ENCODE measurements around the gene CEL.
"Not testable (repeated sequence)": the region's sequence is repeated elsewhere in the genome, so short reads cannot be mapped to it uniquely, and the experiment has no call there.

CEL gene

GRCh38 chr9:133037775-133038515 is 23.8 kb upstream of the CEL start:
- no peak overlapping the region for H4K5ac ChIP-seq (ENCODE audit: low read length)
- H3K56ac ChIP-seq (ENCODE audit: low read length): no peak overlapping the region
- H2BK5ac ChIP-seq (ENCODE audit: low read length): no peak overlapping the region
- H3K79me2 ChIP-seq (ENCODE audit: control insufficient read depth, insufficient read depth, low read length): peaks cover 42% of the 10 kb centered on the region
- H3K27ac ChIP-seq (ENCODE audit: low read depth, low read length): no peak overlapping the region
- H3K9ac ChIP-seq (ENCODE audit: low read length): no peak overlapping the region
- peaks cover 3% of the 10 kb centered on the region for H3K36me3 ChIP-seq (ENCODE audit: control insufficient read depth, insufficient read depth, low read length)
- H3K4me1 ChIP-seq (ENCODE audit: control insufficient read depth, low read depth, low read length): no peaks in the 10 kb centered on the region
- H2BK120ac ChIP-seq (ENCODE audit: low read depth, low read length): no peak overlapping the region
- no peak overlapping the region for H4K8ac ChIP-seq (ENCODE audit: low read depth, low read length)
- no peak overlapping the region for H2BK15ac ChIP-seq (replicated peaks; ENCODE audit: low read depth)
- no CpG with 5 or more reads among the region's 25 CpGs for WGBS (ENCODE audit: extremely low coverage, insufficient coverage, low lambda C conversion rate)
- H3K4me3 ChIP-seq (ENCODE audit: low read length): no peak overlapping the region
- no peak overlapping the region for H3K4me2 ChIP-seq (ENCODE audit: low read length)
- peaks cover 39% of the 10 kb centered on the region for H3K79me1 ChIP-seq (ENCODE audit: low read length)
- H3K27me3 ChIP-seq (ENCODE audit: insufficient read depth, low read length, poor library complexity): no peaks in the 10 kb centered on the region
- H2AK5ac ChIP-seq (ENCODE audit: low read length): no peak overlapping the region
- no peak overlapping the region for H3K18ac ChIP-seq (ENCODE audit: low read length)
- DNase-seq: no peak
- H3K23ac ChIP-seq (ENCODE audit: low read length): no peak overlapping the region
- H3K4ac ChIP-seq (ENCODE audit: low read depth, low read length): no peak overlapping the region

- not testable (repeated sequence) for H3K23ac ChIP-seq (ENCODE audit: low read length); H3K9ac ChIP-seq (ENCODE audit: low read length); H3K27ac ChIP-seq (ENCODE audit: low read depth, low read length); H3K4me1 ChIP-seq (ENCODE audit: control insufficient read depth, low read depth, low read length); H3K4me2 ChIP-seq (ENCODE audit: low read length); H2BK15ac ChIP-seq (replicated peaks; ENCODE audit: low read depth); H2BK120ac ChIP-seq (ENCODE audit: low read depth, low read length); H3K27me3 ChIP-seq (ENCODE audit: insufficient read depth, low read length, poor library complexity); H4K8ac ChIP-seq (ENCODE audit: low read depth, low read length); H2AK5ac ChIP-seq (ENCODE audit: low read length); H2BK5ac ChIP-seq (ENCODE audit: low read length); H3K56ac ChIP-seq (ENCODE audit: low read length); H3K4ac ChIP-seq (ENCODE audit: low read depth, low read length); H3K4me3 ChIP-seq (ENCODE audit: low read length); H3K18ac ChIP-seq (ENCODE audit: low read length); H4K5ac ChIP-seq (ENCODE audit: low read length)
- H3K79me2 ChIP-seq (ENCODE audit: control insufficient read depth, insufficient read depth, low read length): peaks cover 15% of the 10 kb centered on the region
- peaks cover 19% of the 10 kb centered on the region for H3K36me3 ChIP-seq (ENCODE audit: control insufficient read depth, insufficient read depth, low read length)
- peak; percentile 45 for DNase-seq
- no CpG with 5 or more reads among the region's 12 CpGs for WGBS (ENCODE audit: extremely low coverage, insufficient coverage, low lambda C conversion rate)
- H3K79me1 ChIP-seq (ENCODE audit: low read length): peaks cover 18% of the 10 kb centered on the region
Measured at GRCh38 chr9:133040892-133041479, 20.8 kb upstream of the CEL start.

GRCh38 chr9:133041958-133042357 is 19.8 kb upstream of the CEL start:
- Histone ChIP-seq H2BK5ac (ENCODE audit: low read length) (no peak overlapping the region), H3K23ac (ENCODE audit: low read length) (no peak overlapping the region), H3K27ac (ENCODE audit: low read depth, low read length) (no peak overlapping the region), H2AK5ac (ENCODE audit: low read length) (no peak overlapping the region), H3K56ac (ENCODE audit: low read length) (no peak overlapping the region), H3K79me1 (ENCODE audit: low read length) (peaks cover 14% of the 10 kb centered on the region), H3K9ac (ENCODE audit: low read length) (no peak overlapping the region), H3K4me1 (ENCODE audit: control insufficient read depth, low read depth, low read length) (no peaks in the 10 kb centered on the region), H3K79me2 (ENCODE audit: control insufficient read depth, insufficient read depth, low read length) (peaks cover 10% of the 10 kb centered on the region), H3K18ac (ENCODE audit: low read length) (no peak overlapping the region), H3K4me2 (ENCODE audit: low read length) (no peak overlapping the region), H3K4ac (ENCODE audit: low read depth, low read length) (no peak overlapping the region), H3K27me3 (ENCODE audit: insufficient read depth, low read length, poor library complexity) (no peaks in the 10 kb centered on the region), H4K8ac (ENCODE audit: low read depth, low read length) (no peak overlapping the region), H4K5ac (ENCODE audit: low read length) (no peak overlapping the region), H2BK15ac (replicated peaks; ENCODE audit: low read depth) (no peak overlapping the region), H3K36me3 (ENCODE audit: control insufficient read depth, insufficient read depth, low read length) (peaks cover 20% of the 10 kb centered on the region), H2BK120ac (ENCODE audit: low read depth, low read length) (no peak overlapping the region), H3K4me3 (ENCODE audit: low read length) (no peak overlapping the region)
- no peak for DNase-seq
- no CpG with 5 or more reads among the region's 9 CpGs for WGBS (ENCODE audit: extremely low coverage, insufficient coverage, low lambda C conversion rate)

- no CpG with 5 or more reads among the region's 8 CpGs for WGBS (ENCODE audit: extremely low coverage, insufficient coverage, low lambda C conversion rate)
- H3K4me1 ChIP-seq (ENCODE audit: control insufficient read depth, low read depth, low read length): no peaks in the 10 kb centered on the region
- peaks cover 7% of the 10 kb centered on the region for H3K79me2 ChIP-seq (ENCODE audit: control insufficient read depth, insufficient read depth, low read length)
- no peak overlapping the region for H4K5ac ChIP-seq (ENCODE audit: low read length)
- H3K79me1 ChIP-seq (ENCODE audit: low read length): peaks cover 11% of the 10 kb centered on the region
- no peak overlapping the region for H2BK15ac ChIP-seq (replicated peaks; ENCODE audit: low read depth)
- no peak overlapping the region for H3K4me2 ChIP-seq (ENCODE audit: low read length)
- H3K18ac ChIP-seq (ENCODE audit: low read length): no peak overlapping the region
- no peak overlapping the region for H3K9ac ChIP-seq (ENCODE audit: low read length)
- H3K27ac ChIP-seq (ENCODE audit: low read depth, low read length): no peak overlapping the region
- H2BK120ac ChIP-seq (ENCODE audit: low read depth, low read length): no peak overlapping the region
- no peak overlapping the region for H2AK5ac ChIP-seq (ENCODE audit: low read length)
- H3K4ac ChIP-seq (ENCODE audit: low read depth, low read length): no peak overlapping the region
- no peak overlapping the region for H4K8ac ChIP-seq (ENCODE audit: low read depth, low read length)
- DNase-seq: no peak
- H2BK5ac ChIP-seq (ENCODE audit: low read length): no peak overlapping the region
- H3K56ac ChIP-seq (ENCODE audit: low read length): no peak overlapping the region
- peaks cover 20% of the 10 kb centered on the region for H3K36me3 ChIP-seq (ENCODE audit: control insufficient read depth, insufficient read depth, low read length)
- H3K23ac ChIP-seq (ENCODE audit: low read length): no peak overlapping the region
- no peaks in the 10 kb centered on the region for H3K27me3 ChIP-seq (ENCODE audit: insufficient read depth, low read length, poor library complexity)
- no peak overlapping the region for H3K4me3 ChIP-seq (ENCODE audit: low read length)
Measured at GRCh38 chr9:133042676-133043075, 19.1 kb upstream of the CEL start.

GRCh38 chr9:133043449-133044035 is 18.2 kb upstream of the CEL start:
- Histone ChIP-seq H3K9ac (ENCODE audit: low read length) (no peak overlapping the region), H2AK5ac (ENCODE audit: low read length) (no peak overlapping the region), H3K27ac (ENCODE audit: low read depth, low read length) (no peak overlapping the region), H3K79me2 (ENCODE audit: control insufficient read depth, insufficient read depth, low read length) (peaks cover 3% of the 10 kb centered on the region), H3K4me1 (ENCODE audit: control insufficient read depth, low read depth, low read length) (no peaks in the 10 kb centered on the region), H3K56ac (ENCODE audit: low read length) (no peak overlapping the region), H2BK15ac (replicated peaks; ENCODE audit: low read depth) (no peak overlapping the region), H3K27me3 (ENCODE audit: insufficient read depth, low read length, poor library complexity) (no peaks in the 10 kb centered on the region), H3K4me3 (ENCODE audit: low read length) (no peak overlapping the region), H2BK120ac (ENCODE audit: low read depth, low read length) (no peak overlapping the region), H4K5ac (ENCODE audit: low read length) (no peak overlapping the region), H4K8ac (ENCODE audit: low read depth, low read length) (no peak overlapping the region), H3K23ac (ENCODE audit: low read length) (no peak overlapping the region), H3K18ac (ENCODE audit: low read length) (no peak overlapping the region), H3K79me1 (ENCODE audit: low read length) (peaks cover 7% of the 10 kb centered on the region), H3K4me2 (ENCODE audit: low read length) (no peak overlapping the region), H3K4ac (ENCODE audit: low read depth, low read length) (no peak overlapping the region), H3K36me3 (ENCODE audit: control insufficient read depth, insufficient read depth, low read length) (peaks cover 20% of the 10 kb centered on the region), H2BK5ac (ENCODE audit: low read length) (no peak overlapping the region)
- WGBS (ENCODE audit: extremely low coverage, insufficient coverage, low lambda C conversion rate): no CpG with 5 or more reads among the region's 16 CpGs
- no peak for DNase-seq
